Measurements from ENCODE around the gene SH3PXD2A.
"Not testable (repeated sequence)": the region's sequence is repeated elsewhere in the genome, so short reads cannot be mapped to it uniquely, and the experiment has no call there.

The SH3PXD2A gene

GRCh38 chr10:103752680-103753248 lies 102.6 kb downstream of the SH3PXD2A start:
- DNase-seq (ENCODE audit: low read depth in 2 of 3, low spot score in 1 of 3): peak in 2 of 3 donors; percentile 32 to 56

- DNase-seq (ENCODE audit: low read depth in 2 of 3, low spot score in 1 of 3): no peak
These were observed 103.6 kb downstream of the SH3PXD2A start for GRCh38 chr10:103751667-103752290.

- DNase-seq (ENCODE audit: low read depth in 2 of 3, low spot score in 1 of 3): no peak
These were observed 104.5 kb downstream of the SH3PXD2A start for GRCh38 chr10:103750836-103751235.

- DNase-seq (ENCODE audit: low read depth in 2 of 3, low spot score in 1 of 3): no peak
These were observed 105.6 kb downstream of the SH3PXD2A start for GRCh38 chr10:103749779-103750178.

- DNase-seq (ENCODE audit: low read depth in 2 of 3, low spot score in 1 of 3): no peak
These were observed 107.4 kb downstream of the SH3PXD2A start for GRCh38 chr10:103748020-103748419.

GRCh38 chr10:103747193-103747865 lies 108.0 kb downstream of the SH3PXD2A start:
- DNase-seq (ENCODE audit: low read depth in 2 of 3, low spot score in 1 of 3): no peak

GRCh38 chr10:103746598-103746997 lies 108.8 kb downstream of the SH3PXD2A start:
- DNase-seq (ENCODE audit: low read depth in 2 of 3, low spot score in 1 of 3): no peak

- DNase-seq (ENCODE audit: low read depth in 2 of 3, low spot score in 1 of 3): peak in 2 of 3 donors; percentile 46 to 48
These were observed 109.8 kb downstream of the SH3PXD2A start for GRCh38 chr10:103745341-103746247.

- no peak for DNase-seq (ENCODE audit: low read depth in 2 of 3, low spot score in 1 of 3)
These were observed 112.6 kb downstream of the SH3PXD2A start for GRCh38 chr10:103742824-103743223.

- no peak for DNase-seq (ENCODE audit: low read depth in 2 of 3, low spot score in 1 of 3)
These were observed 114.8 kb downstream of the SH3PXD2A start for GRCh38 chr10:103740611-103741010.

GRCh38 chr10:103739039-103739764 lies 116.2 kb downstream of the SH3PXD2A start:
- no peak for DNase-seq (ENCODE audit: low read depth in 2 of 3, low spot score in 1 of 3)

- DNase-seq (ENCODE audit: low read depth in 2 of 3, low spot score in 1 of 3): no peak
These were observed 117.5 kb downstream of the SH3PXD2A start for GRCh38 chr10:103737735-103738367.

GRCh38 chr10:103736763-103737162 lies 118.6 kb downstream of the SH3PXD2A start:
- DNase-seq (ENCODE audit: low read depth in 2 of 3, low spot score in 1 of 3): no peak

GRCh38 chr10:103736044-103736443 lies 119.3 kb downstream of the SH3PXD2A start:
- no peak for DNase-seq (ENCODE audit: low read depth in 2 of 3, low spot score in 1 of 3)

GRCh38 chr10:103734731-103735130 lies 120.6 kb downstream of the SH3PXD2A start:
- no peak for DNase-seq (ENCODE audit: low read depth in 2 of 3, low spot score in 1 of 3)

GRCh38 chr10:103733045-103733419 lies 122.3 kb downstream of the SH3PXD2A start:
- no peak for DNase-seq (ENCODE audit: low read depth in 2 of 3, low spot score in 1 of 3)

GRCh38 chr10:103732339-103733044 lies 122.9 kb downstream of the SH3PXD2A start:
- DNase-seq (ENCODE audit: low read depth in 2 of 3, low spot score in 1 of 3): no peak

- no peak for DNase-seq (ENCODE audit: low read depth in 2 of 3, low spot score in 1 of 3)
These were observed 123.6 kb downstream of the SH3PXD2A start for GRCh38 chr10:103731609-103732270.

GRCh38 chr10:103731026-103731425 lies 124.3 kb downstream of the SH3PXD2A start:
- DNase-seq (ENCODE audit: low read depth in 2 of 3, low spot score in 1 of 3): not testable (repeated sequence)
